HEK293 (cell line): Measurements from ENCODE around the gene CD55.

ENCODE experiments used
- CTCF ChIP-seq: fragments of 450-650 bp; formaldehyde crosslinking; IDR thresholded peaks from 2 replicates; pipeline ENCODE4 v1.5.1; 2016; ENCODE audit warnings: missing biosample characterization, missing genetic modification characterization
- ELK4 ChIP-seq: IDR thresholded peaks from 2 replicates; pipeline ENCODE4 v1.6.1; 2011; ENCODE audit warnings: mild to moderate bottlenecking, low read depth, low read length, borderline replicate concordance
- KLF16 ChIP-seq: fragments of 450-650 bp; formaldehyde crosslinking; IDR thresholded peaks from 2 replicates; pipeline ENCODE4 v1.5.1; 2017; ENCODE audit warnings: missing biosample characterization, missing genetic modification characterization
- MEIS1 ChIP-seq: sonication (generic); formaldehyde crosslinking; IDR thresholded peaks from 2 replicates; pipeline ENCODE4 v1.8.1; 2022; ENCODE audit warnings: missing genetic modification reagents, mild to moderate bottlenecking, borderline replicate concordance
- ZNF121 ChIP-seq: fragments of 450-650 bp; formaldehyde crosslinking; IDR thresholded peaks from 2 replicates; pipeline ENCODE4 v1.5.1; 2016; ENCODE audit warnings: missing biosample characterization, missing genetic modification characterization
- ZNF138 ChIP-seq: fragments of 450-650 bp; formaldehyde crosslinking; IDR thresholded peaks from 2 replicates; pipeline ENCODE4 v1.5.1; 2016; ENCODE audit warnings: missing biosample characterization, missing genetic modification characterization, borderline replicate concordance
- ZNF184 ChIP-seq: fragments of 450-650 bp; IDR thresholded peaks from 2 replicates; pipeline ENCODE4 v1.5.1; 2018; ENCODE audit warnings: missing biosample characterization, mild to moderate bottlenecking, missing genetic modification characterization
- ZNF239 ChIP-seq: fragments of 450-650 bp; formaldehyde crosslinking; IDR thresholded peaks from 2 replicates; pipeline ENCODE4 v1.5.1; 2016; ENCODE audit warnings: missing biosample characterization, missing genetic modification characterization
- ZNF513 ChIP-seq: fragments of 450-650 bp; IDR thresholded peaks from 2 replicates; pipeline ENCODE4 v1.5.1; 2018; ENCODE audit warnings: missing biosample characterization, missing genetic modification characterization
- ZNF571 ChIP-seq: fragments of 450-650 bp; formaldehyde crosslinking; IDR thresholded peaks from 2 replicates; pipeline ENCODE4 v1.5.0; 2017; ENCODE audit warnings: missing biosample characterization, missing genetic modification characterization
- ZNF76 ChIP-seq: fragments of 450-650 bp; formaldehyde crosslinking; IDR thresholded peaks from 2 replicates; pipeline ENCODE4; 2016; ENCODE audit warnings: low read depth, missing biosample characterization, missing genetic modification characterization, borderline replicate concordance
- ZNF777 ChIP-seq: fragments of 450-650 bp; formaldehyde crosslinking; IDR thresholded peaks from 2 replicates; pipeline ENCODE4 v1.5.1; 2017; ENCODE audit warnings: missing biosample characterization, missing genetic modification characterization, borderline replicate concordance
- ZNF830 ChIP-seq: fragments of 450-650 bp; IDR thresholded peaks from 2 replicates; pipeline ENCODE4 v1.5.0; 2018; ENCODE audit warnings: missing biosample characterization, missing genetic modification characterization, low read depth, mild to moderate bottlenecking, moderate library complexity
- ZSCAN30 ChIP-seq: fragments of 450-650 bp; IDR thresholded peaks from 2 replicates; pipeline ENCODE4 v1.5.1; 2018; ENCODE audit warnings: missing biosample characterization, mild to moderate bottlenecking, missing genetic modification characterization, moderate library complexity

- TF ChIP-seq MEIS1 (CRISPR knock-in tag) = no peak
- no peak for TF ChIP-seq CTCF (tag by site-specific recombination)
- TF ChIP-seq ZNF121 (tag by site-specific recombination) = no peak
- no peak for TF ChIP-seq ZSCAN30 (tag by site-specific recombination)
- TF ChIP-seq ZNF239 (tag by site-specific recombination) = no peak
- TF ChIP-seq ZNF571 (tag by site-specific recombination) = no peak
- no peak for TF ChIP-seq ZNF830 (tag by site-specific recombination)
- no peak for TF ChIP-seq KLF16 (tag by site-specific recombination)
- no peak for TF ChIP-seq ZNF138 (tag by site-specific recombination)
- TF ChIP-seq ZNF76 (tag by site-specific recombination) = no peak
- TF ChIP-seq ZNF777 (tag by site-specific recombination) = no peak
- TF ChIP-seq ELK4 = no peak
- no peak for TF ChIP-seq ZNF184
- TF ChIP-seq ZNF513 (tag by site-specific recombination) = no peak
These were observed 11.7 kb upstream of the CD55 start for GRCh38 chr1:207309745-207310273.
